ENCODE data around the gene SUPT20H.

The SUPT20H gene

DNA sequence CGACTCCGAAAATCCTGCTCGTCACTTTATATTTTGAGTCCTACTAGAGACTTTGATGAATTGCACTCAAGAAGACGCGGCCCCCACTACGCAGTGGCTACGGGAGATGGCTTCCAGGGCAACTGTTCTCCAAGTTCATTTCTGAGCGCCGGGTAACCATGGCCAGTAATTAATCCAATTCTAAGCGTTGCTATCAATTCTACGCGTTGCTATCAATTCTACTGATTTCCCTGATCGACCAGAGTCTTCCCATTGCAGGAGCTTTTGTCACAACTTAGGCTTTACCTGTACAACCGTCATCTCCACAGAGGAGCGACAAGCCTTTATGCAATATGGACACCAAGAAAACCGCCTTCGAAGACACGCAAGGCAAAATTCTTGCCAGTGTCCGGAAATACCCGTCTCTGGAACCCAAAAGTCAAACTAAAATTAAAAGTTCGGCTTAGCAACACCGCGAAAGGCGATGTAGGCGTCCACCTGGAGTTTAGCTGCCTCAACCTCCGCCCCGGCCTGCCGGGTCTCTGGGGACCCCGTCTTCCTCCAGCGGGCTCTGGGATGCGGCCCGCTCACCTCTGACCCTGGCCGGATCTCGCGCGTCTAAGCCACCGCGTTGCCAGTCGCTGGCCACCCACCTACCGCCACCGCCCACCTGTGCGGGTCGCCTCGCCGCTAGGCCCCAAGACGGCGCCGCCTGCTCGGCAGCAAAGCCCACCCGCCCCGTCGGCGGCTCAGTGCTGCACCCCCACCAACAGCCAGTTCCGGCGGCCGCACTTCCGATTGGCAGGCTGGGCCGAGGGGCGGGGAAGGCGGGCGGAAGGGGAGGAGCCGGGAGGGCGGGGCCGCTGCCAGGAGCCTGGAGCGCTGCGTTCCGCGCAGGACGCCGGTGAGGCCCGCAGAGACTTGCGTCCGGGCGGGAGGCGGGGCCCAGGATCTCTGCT, at the start of gene SUPT20H:
Gene SUPT20H, minus strand, starts transcription at position 779 of the 938 bp plus-strand sequence. CDS start 8,198 bp downstream, outside the sequence.
- peak; percentile 36 to 93 (median 86) for DNase-seq

DNA sequence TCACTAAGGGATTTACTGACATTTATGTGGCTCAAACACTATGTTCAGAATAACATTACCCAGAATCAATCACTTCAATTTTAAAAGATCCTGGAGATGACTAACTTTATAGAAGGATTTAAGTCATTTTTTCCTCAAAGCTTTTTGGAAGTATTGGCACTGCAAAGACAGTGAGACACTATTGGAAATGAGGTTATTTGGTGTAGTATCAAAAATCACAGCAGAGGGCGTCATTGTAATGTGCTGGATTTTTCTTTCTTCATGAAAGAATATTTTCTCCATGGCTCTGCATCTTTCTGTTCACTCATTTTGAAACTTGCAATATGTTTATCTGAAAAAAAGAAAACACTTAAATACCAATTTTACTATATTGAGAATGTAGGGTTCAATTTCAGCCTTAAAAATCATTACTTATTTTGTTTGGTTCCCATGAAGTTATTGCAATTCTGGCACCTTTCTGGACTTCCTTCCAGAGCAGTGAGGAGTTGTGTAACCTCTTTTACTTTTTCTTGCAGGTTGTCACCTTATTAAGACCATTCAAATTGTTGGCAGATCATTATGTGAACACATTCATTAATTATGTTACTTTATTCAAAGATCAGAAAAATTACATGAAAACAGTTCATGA, 49.7 kb upstream of the SUPT20H start:
- peak in 3 of 56 donors; percentile 0 to 76 (median 20) for DNase-seq

DNA sequence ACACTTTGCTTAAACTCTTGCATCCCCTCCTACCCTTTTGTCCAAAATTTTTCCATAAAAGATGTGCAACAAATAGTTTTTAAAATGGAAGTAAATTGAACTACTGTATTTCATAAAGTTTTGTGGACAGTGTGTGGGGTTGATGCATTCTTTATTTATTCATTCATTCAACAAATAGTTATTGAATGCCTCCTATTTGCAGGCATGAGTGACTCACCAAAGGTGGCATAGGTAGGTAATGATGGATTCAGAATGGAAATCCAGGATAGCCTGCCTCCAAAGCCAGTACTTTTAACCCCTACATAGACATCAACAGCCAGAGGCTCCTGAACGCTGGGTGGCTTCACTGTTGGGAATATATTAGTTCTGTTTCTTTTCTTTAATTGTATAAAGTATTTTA, 48.4 kb upstream of the SUPT20H start:
- no peak for DNase-seq

DNA sequence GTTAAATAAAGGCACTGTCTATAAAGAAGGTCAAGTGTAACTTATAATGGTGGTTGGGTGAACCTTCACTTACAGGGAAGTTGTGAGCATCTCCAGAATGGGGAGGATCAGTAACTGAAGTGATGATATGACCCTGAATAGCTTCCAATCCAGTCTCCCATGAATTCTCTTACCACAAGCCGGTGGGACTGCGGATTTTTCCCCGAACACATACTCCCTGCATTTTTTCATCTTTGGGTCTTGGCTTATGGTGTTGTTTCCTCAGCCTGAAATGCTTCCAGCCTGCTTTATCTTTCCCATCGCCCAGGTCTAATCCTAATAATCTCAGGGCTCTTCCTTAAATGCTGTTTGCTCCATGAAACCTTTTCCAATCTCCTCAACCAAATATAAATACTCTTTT, 48.0 kb upstream of the SUPT20H start:
- no peak for DNase-seq

DNA sequence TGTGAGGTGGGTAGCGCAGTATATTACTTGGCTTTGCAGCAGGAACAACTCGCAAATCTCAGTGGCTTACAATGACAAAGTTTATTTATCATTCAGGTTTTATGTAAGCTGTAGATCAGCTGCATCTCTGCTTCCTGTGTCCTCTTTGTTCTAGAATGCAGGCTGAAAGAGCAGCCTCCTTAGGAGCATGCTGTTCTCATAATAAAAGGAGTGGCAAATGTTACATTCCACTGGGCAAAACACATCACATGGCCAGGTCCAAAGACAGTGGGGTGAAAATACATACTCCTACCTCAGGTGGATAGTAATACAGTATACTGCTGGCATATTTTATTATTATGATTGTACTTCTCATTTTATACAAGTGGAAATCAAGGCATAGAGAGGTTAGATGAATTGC, 47.2 kb upstream of the SUPT20H start:
- no peak for DNase-seq

DNA sequence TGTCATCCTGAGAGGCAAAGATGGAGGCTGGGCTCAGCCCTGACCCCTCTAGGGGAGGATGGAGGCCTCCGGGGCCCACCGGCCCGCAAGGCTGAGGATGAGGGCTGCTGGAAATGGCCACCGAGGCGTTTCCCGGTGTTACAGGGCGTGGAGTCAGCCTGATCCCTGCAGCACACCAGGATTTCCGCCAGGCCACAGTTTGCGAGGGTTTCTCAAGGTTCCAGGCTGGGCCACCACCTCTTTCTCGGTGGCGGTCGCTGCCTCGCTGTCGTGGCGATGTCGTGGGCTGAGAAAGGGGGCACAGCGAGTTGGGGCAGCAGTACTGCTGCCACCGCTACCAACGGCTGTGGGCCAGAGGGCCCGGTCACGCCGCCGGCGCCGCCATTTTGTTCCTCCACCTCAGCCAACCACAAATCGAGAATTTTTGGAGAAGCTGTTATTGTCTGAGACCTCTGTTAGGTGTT, 45.8 kb upstream of the SUPT20H start, which contains the start of gene CSNK1A1L:
Gene CSNK1A1L, minus strand, starts transcription at position 414 of the 464 bp plus-strand sequence. Its CDS starts 408 bp downstream, at position 6.
- DNase-seq: no peak

DNA sequence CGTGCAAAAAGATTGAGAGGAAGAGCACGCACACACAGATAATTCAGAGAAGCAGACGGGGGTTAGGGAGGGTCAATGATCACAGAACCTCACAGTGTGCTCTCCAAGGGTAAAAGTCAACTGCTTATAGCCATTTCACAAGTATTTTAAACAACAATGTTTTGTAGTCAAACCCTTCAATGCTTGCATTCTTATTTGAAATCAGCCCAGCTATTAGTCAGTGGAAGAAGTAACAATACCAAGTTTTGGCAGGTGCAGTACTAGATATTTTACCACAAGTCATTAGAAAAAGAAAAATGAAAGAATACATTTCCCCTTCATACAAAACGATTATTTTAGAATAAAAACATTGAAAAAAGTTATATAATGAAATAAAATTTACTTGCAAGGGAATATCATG, 43.4 kb upstream of the SUPT20H start:
- DNase-seq: no peak

DNA sequence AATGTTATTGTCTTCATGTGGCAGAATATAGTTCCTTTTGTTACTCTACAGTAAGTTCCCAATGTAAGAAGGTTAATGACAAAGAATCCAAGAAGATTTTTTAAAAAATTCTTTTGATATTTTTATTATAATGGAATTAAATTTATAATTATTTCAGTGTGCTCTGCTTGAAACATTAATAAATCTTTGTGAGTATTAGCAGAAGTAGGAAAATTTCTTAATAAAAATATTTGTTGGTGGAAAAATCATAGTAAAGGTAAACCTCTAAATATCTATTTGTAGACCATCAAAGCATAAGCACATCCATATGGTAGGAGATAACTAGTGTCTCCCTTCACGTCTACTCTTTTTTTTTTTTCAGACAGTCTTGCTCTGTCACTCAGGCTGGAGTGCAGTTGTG, 41.7 kb upstream of the SUPT20H start:
- DNase-seq: no peak

DNA sequence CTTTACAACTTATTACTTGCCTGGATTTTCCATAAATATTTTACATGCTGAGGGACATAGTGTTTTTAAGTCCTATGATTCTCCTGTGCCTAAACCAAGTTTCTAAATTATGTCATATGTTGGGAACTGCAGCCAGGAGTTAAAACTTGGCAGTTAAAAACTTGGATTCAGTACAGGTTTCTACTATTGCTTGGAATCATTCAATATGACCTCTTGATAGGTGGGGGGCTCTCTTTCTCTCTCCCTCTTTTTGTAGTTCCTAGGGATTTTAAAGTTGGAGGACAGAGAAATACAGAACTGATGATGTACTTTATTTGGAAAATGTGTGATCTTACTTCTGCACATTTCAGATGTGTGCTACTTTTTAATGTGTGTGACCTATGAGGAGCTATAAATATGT, 41.2 kb upstream of the SUPT20H start:
- no peak for DNase-seq

DNA sequence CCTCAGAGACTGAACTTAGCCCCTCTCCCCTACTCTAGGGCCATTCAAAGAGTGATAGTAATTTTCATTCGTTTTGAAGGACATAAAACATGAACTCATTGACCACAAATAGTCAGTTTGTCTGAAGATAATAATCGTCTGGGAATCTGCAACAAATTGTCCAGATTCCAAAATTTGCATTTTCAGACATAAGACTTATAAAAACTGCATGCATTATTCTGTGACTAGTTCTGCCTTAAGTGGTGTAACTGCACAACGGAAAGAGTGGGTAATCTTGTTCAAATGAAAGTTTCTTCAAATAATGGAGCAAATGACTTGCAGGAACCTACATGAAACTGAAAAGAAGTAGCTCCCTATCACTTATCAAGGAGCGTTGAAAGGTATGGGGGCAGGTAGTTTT, 37.6 kb upstream of the SUPT20H start:
- no peak for DNase-seq

DNA sequence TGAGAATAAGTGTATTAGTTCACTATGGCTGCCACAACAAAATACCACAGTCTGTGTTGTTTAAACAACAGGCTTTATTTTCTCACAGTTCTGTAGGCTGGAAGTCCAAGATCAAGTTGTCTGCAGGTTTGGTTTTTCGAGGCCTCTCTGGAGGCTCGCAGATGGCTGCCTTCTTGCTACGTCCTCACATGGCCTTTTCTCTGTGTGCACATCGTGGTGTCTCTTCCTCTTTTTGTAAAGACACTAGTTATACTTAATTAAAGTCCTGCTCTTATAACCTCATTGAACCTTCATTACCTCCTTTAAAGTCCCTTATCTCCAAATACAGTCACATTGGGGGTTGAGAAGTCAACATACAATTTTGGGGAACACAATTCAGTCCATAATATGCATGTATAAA, 35.4 kb upstream of the SUPT20H start:
- DNase-seq: no peak

DNA sequence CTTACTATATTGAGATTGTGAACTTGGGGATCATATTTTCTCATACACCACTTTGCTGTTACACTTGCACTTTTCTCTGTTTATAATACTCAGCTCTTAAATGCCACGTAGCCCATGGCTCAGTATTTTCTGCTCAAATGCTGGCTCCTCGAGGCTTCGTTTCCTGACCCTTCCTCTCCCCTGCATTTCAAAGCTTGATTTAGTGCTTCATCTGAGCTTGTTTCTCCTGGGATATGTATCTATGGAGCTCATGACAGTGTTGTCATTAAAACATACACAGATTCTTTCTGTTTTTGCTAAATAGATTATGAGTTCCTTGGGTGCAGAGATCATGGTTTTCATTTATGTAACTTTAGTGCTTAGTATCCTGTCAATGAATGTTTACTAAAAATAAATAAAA, 34.6 kb upstream of the SUPT20H start:
- DNase-seq: no peak

DNA sequence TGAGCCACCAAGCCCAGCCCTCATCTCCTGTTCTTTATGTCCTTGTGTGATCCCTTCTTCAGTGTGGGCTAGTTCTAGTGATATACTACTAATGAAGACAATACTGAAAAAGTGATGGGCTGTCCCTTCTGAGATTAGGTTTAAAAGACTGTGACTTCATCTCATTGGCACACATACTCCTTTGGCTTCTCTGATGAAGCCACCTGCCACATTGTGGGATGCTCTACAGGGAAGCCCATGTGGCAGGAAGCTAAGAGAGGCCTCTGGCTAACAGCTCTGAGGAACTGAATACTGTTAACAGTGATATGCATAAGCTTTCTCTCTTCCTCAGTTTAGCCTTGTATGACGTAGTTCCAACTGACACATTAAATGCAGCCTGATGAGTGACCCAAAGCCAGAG, 32.3 kb upstream of the SUPT20H start:
- DNase-seq: no peak

DNA sequence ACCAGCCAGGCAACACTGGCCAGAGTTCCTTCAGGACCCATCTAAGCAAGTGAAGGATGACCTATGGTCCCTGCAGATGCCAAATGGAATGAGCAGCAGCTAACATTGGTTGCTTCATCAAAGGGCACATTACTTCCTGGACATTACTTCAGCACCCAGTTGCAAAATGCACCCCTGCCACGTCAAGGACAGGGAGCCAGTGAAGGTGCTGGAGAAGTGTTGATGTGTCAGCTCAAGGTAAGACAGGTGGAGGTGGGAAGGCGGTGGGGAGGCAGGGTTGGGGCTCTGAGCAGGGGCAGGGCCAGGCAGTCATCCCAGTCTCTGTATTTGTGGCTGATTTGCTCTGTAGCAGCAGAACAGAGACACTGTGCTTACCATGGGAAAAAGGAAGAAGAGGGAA, 31.4 kb upstream of the SUPT20H start:
- no peak for DNase-seq

DNA sequence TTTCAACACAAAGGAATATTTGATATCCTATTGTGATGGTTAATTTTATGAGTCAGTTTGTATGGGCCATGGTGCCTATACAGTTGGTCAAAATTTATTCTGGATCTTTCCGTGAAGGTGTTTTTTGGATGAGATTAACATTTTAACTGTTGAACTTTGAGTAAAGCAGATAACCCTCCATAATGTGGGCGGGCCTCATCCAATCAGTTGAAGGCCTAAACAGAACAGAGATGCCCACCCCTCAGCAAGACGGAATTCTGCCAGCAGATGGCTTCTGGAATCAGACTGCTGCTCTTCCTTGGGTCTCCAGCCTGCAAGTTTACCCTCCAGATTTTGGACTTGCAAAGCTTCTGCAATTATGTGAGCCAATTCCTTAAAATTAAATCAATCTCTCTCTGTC, 30.0 kb upstream of the SUPT20H start:
- DNase-seq: no peak

DNA sequence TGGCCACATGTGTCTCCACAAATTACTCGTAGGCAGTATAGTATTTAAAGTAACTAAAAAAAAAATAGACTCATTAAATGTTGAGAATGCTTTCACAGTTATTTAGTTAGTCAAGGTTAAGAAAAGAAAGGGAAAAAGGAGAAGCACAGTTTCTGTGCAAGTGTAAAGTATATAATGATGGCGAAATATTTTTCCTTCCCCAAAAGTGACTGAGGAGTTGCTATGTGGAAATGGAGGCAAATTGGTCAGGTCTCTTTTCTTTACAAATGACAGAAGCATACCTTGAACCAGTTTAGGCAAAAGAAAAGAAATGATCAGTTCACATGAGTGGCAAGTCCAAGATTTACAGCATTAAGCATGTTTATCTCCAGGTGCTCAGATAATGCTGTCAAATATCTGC, 28.0 kb upstream of the SUPT20H start:
- DNase-seq: no peak

DNA sequence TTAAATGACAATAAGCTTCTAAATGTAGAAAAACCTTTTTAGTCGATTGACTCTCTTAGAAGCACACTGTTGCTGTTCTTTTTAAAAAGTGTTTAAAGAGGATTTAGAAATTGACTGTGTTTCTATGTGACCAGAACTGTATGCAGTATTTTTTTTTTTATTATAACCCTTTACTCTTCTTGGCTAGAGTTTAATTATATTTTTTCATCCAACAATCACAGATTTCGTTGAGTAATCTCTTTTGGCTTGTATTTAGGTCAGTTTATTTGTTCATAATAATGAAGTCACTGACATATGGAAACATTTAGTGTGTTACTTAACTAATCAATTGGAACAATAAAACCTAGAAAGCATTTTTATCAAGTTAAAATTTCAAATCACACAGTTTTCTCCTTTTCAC, 26.1 kb upstream of the SUPT20H start:
- DNase-seq: no peak

DNA sequence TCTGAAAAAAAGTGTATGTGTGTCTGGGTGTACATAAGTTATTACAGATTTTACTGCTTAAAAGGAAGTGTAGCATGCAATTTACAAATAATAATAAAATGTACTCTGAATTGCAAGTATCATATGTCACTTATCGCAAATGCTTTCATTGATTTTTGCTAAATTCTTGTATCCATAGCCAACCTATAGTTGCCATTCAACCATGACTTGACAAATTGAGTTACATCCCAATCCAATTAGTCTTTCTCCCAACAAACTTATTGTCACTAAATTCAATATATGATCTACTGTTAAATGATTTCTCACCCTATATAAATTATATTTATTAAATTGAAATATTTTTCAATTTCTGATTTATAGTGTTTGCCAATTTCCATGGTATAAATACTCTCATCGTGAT, 17.3 kb upstream of the SUPT20H start:
- no peak for DNase-seq

DNA sequence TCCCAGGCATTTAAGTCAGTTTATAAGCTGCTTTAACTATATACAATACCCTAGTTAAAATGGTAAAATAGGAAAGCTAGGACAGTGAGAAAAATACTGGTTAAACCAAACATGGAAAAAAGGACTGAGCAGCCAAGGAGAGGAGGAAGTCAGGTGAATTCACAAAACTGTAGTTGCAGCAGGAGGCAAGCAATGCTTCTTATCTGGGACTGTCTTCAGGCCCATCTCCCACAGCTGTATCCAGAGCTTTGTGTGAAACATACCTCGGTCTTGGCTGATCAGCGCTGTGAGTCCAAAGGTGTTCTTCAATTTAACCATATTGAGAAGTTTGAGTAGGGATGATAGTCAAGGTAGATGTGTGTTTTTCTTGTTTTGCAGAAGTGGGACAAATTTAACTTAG, 15.7 kb upstream of the SUPT20H start:
- DNase-seq: no peak

DNA sequence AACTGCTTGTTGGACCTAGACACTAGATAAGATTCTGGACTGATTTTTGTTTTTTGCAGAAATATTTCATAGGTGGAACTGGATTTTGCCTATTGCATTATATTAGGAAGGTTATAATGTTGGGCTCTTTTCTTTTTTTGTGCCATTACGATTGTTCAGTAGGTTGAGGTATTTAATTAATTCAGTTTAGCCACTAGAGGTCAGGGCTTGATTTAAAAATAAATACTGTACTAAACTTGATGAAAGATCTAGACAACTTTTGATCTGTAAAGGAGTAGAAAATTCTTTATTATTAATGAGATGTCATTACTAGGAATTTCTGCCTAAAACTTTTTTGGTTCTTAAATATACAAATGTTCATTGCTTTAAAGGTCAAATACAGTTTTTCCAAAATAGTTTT, 15.2 kb upstream of the SUPT20H start:
- no peak for DNase-seq

DNA sequence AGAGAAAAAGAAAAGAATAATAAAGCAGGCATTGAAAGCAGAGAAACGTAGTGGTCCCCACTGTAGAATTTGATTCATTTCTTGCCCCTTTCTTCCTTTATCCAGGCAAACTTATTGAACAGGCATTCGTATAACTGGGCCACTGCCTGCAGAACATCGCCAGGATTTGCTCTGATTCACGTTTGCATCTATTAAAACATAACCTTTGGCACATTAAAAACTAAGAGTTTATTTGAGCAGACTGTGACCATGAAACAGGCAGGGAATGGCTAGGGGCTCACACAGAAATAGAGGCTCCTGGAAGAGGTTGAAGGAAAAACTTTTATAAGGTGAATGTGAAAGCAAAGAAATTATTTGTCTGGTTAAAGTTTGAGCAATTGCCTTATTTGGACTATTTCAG, 12.5 kb upstream of the SUPT20H start:
- DNase-seq: no peak

DNA sequence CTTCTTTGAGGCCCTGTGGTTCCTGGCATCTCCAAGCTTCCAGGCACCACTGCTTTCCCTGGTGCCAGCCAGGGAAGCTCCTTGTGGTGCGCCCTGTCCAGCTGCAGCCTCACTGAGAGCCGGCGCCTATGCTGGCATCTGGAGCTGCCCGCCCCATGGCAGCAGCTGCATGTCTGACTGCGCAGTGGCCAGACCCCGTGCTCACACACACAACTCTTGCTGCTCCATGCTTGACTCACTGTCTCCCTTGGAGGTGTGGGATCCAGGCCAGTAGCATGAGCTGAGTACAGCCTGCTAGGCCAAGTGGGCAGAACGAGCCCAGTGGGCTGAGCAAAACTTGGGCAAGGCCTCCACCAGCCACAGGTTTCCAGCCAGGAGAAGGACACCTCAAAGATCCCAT, 11.5 kb upstream of the SUPT20H start:
- DNase-seq: peak in 2 of 56 donors; percentile 1 to 9

Data from amygdala (tissue), 56 donors.